ENCODE measurements around the gene SEL1L3.
A peak's percentile ranks its signal among the peaks of the same experiment; 100 is the strongest.

The SEL1L3 gene

DNA sequence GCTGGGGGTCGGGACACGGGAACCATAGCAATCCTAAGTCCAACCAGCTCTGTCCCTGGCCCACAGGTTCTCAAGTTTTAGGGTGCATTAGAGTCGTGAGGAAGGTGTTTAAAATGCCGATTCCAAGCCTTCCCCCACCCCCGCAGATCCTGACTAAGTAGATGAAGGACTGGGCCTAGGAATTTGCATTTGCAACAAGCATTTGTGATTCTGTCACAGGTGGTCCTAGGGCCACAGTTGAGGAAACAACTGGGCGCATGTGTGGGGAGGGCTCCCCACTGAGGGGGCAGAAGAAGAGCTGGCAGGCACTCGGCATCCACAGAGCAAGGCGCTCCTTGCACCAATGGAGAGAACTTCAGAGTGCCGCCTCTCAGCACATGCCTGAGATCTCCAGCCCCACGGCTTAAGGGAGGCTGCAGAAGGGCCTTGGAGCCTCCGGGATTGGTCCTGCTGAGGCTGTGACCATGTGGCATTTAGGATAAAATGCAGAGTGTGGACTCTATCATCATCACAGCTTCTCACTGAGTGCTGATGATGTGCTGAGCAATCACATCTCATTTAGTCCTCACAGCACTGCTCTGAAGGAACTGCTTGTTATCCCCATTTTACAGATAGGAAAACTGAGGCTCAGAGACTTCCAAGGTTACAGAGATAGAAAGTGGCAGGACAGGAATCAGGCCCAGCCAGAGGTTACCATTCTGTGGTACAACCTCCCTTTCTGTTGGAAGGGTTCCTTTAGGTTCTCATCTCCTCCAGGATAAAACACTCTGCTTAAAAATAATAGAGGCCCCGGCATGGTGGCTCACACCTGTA is 16.7 kb downstream of the SEL1L3 start:
- DNase-seq = no peak

DNA sequence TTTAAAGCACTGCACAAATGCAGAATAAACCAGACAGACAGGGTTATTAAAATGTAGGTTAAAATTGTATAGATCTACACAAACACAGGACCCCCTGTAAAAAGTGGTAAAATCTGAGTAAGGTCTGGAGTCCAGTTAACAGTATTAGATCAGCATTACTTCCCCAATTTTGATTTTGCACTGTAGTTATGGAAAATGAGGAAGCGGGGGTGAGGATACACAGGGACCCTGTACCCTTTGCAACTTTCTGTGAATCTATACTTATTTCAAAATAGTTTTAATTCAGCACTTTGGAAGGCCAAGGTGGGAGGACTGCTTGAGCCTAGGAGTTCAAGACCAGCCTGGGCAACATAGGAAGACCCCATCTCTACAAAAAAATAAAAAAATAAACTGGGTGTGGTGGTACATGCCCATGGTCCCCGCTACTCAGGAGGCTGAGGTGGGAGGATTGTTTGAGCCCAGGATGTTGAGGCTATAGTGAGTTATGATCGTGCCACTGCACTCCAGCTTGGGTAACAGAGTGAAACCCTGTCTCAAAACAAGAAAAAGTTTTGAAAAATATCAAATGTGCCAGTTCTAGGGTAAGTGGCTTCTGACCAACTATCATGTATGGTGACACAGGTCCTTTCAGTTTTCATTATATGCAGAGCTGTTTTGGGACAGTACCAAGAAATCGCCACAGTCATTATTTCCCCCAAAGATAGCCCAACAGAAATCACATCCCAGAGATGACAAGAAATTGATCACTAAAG is 17.7 kb downstream of the SEL1L3 start:
- DNase-seq = no peak

DNA sequence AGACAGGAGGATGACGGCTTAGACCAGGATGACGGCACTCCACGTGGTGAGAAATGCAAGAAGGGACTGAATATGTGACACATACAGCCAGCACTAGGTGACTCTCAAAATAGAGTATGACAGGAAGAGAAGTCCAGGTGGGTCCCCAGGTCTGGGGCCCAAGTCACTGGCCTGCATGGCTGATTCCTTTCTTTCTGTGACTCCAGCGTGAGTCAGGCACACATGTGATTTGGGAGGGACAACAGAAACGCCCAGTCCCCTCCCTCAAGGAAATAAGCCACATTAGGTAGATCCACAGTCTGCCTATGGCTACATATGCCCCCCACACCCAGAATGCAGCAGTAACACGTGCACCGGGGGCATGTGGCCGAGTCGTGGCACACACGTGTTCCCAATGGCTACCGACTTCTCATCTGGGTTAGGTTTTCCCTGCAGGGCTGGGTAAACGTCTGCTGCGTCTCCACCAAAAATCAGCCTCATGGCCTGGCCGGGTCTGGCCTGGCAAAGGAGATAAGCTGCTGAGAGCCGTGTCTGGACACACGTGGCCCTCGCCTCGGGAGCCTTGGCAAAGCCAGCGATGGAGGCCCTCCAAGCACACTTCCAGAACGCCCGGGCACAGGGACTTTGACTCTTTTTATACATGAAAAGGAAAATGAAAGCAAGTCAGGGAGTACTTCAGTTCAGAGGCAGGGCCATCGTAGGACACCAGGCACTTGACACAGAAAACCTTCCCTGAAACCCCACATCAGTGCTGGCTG is 19.3 kb downstream of the SEL1L3 start:
- no peak for DNase-seq

DNA sequence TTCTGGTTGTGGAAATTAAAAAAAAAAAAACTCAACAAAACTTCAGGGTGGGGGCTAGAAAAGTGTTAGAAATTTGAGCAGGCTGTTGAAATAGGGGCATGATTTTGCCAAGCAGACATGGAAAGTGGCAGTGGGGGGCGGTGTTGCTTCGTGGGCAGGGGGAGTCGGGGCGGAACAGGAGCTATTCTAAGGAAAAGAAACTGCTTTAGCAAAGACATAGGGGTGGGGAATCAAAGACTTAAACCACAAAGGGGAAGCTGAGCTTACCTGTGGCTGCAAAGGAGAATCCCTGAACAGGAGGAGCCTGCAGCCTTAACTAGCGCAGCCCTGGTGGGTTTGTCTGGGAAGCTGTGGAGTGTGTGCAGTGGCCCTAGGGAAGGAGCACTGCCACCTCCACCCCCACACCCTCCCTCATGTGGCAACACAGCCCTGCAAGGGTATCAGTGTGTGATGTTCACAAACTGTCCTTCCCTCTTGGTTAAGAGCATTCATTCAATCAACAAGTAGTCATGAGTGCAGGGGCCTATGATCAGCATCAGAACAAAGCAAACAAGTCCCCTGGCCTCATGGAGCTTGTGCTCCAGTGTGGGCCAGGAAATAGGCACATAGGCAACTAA is 20.5 kb downstream of the SEL1L3 start:
- DNase-seq = no peak

DNA sequence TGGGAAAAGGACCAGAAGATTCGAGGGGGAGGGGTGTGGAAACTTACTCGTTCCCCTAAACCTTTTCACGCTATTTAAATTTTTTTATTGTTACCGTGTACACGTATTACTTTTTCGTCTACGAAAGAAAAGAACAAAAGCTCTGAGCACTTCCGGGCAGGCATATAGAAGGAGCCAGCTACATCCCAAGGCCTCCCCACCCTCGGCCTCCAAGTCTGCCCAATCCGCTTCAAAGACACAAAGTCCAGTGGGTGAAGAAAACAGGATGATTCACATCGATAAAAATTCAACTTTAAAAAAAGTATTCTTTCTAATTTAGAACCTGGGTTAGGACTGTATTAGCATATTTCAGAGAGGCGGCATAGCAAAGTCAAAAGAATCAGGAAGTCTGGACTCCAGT is 23.1 kb downstream of the SEL1L3 start:
- no peak for DNase-seq

DNA sequence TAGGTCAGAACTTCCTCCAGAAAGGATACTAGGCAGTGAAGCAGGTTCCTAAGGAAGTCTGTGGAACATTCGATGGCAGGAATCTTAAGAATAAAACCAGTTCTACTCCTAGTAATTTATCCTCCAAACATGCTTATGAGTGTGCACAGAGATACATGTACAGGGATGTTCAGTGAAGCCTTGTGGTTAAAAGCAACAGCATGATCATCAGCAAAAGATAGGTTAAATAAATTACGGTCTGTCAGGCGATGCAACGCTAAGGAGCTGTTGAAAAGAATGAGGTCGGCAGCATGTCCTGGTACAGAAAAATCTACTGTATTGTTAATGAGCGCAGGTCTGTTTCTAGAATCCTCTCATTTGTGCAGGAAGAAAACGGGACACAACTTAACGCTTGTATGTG is 23.6 kb downstream of the SEL1L3 start:
- DNase-seq = no peak

DNA sequence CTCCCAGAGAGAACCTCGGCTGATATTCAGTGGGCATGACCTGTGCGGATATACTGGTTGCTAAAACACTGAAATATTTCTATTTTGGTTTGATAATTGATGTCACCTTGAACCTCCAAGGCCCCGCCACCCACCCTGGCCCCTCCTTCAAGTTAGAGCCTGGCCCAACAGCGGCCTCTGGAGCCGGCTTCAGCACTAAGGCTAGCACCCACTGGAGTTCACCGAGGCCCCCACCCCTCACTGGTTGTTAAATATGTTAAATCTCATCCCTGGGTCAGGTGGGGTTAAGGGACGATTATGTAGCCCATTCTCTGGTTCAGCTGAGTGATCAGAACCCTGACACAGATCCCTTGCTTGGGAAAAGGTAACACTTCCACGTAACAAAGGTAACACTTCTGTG is 24.3 kb downstream of the SEL1L3 start:
- no peak for DNase-seq

DNA sequence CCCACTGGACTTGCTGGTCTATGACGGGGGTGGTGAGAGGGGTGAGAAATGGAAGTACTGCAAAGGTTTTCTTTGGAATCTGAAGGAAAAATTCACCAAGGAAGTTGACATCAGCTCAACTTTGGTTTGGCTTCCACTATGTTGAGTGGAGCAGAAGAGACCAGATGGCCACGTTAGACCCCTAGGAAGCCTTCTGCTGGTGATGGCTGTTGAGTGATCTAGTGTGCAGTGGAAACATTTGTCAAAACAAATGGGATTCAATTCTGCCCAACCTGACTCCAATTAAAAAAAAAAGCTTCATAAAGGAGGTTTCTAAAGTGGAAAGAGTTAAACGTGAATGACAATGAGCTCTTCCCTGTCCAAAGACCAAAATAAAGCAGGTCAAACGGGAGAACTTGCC is 25.7 kb downstream of the SEL1L3 start:
- no peak for DNase-seq

DNA sequence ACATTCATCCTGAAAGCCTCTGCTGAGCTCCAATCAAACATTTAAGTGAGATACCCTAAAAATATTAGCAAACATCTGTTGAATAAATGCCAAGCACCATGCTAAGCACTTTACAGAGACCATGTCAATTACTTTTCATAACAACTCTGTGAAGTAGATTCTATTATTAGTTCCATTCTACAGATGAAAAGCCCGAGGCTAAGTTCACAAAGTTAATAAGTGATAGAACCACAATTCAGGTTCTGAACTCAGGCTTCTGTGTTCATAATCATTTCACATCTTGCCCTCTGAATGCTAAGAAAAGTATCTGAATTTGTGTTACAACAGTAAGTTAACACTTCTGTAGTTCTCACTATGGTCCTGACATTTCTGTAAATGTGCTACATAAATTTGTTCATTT is 27.4 kb downstream of the SEL1L3 start:
- DNase-seq = no peak

DNA sequence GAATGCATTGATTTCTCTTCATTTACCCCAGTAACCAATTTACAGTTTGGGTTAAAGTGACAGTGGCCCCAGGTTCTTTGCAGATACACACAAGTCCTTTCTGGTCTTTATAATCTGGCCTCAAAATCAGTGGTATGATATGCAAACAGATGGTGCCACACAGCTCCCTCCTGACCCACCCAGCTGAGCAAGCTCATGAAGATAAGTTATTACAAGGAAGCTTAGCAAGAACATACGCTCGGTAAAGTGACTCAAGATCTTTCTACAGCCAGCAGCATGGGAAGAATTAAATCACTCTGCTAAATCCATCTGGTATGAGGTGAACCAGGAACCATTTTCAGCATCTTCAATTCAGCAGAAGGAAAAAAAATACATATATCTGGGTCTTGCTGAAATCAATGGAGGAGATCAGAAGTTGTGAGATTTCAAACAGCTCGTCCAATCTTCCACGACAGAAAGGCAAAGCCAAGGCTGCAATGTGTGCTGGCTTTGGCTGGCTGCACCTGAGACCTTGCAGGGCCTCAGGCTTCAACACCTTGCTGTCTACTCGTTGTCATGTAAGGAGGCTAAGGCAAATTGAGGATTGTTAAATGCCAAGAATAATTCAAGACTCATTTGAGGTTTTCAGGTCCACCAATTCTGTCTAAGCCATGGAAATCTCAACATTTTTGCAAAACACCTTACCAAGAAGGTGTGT is 28.2 kb downstream of the SEL1L3 start:
- no peak for DNase-seq

DNA sequence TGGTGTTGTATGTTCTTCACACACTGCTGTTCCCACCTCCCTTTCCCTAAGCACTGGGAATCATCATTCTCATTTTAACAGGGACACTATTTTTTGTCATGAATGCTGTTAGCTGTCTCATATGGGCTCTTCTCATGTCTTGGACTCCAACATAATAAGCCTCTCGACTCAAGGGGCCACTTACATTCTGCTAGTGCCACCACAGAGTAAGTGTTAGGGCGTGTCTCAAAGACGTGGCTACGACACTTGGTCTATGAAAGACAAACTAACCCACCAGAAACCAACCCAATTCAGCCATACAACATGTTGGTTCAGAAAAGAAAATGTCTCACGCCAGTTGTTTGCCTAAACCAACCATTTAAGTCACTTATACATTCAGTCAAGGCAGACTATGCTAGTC is 32.2 kb downstream of the SEL1L3 start:
- DNase-seq = no peak

DNA sequence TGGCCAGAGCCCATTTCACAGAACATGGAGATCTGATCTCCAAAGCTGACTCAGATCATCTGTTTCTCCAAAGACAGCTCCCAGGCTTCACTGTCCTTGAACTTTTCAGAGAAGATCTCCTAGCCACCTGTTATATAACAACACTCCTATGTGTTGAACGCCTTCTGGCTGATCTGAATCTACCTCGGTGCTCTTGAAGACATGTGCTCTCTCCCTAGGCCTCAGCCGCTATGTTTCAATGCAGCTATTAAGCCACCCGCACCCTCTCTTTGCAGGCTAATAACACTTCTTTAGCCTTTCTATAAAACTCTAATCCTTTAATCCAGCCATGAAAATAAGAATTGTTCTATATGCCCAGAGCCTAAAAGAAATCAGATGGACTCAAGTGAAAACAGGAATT is 34.9 kb downstream of the SEL1L3 start:
- no peak for DNase-seq

DNA sequence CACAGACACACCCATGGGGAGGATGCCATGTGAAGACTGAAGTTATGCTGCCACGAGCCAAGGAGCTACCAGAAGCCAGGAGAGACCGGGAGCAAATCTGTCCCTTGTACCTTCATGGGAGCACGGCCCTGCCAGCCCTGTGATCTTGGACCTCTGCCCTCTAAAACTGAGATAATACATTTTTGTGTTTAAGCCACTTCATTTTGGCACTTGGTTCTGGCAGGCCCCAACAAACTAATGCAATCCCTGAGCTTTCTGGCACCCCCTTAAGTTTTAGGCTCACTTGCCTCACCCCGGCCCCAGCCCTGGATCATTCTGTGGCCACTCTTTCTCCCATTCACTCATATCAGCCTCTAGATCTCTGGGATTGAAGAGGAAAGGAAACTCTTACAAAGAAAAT is 35.4 kb downstream of the SEL1L3 start:
- no peak for DNase-seq

DNA sequence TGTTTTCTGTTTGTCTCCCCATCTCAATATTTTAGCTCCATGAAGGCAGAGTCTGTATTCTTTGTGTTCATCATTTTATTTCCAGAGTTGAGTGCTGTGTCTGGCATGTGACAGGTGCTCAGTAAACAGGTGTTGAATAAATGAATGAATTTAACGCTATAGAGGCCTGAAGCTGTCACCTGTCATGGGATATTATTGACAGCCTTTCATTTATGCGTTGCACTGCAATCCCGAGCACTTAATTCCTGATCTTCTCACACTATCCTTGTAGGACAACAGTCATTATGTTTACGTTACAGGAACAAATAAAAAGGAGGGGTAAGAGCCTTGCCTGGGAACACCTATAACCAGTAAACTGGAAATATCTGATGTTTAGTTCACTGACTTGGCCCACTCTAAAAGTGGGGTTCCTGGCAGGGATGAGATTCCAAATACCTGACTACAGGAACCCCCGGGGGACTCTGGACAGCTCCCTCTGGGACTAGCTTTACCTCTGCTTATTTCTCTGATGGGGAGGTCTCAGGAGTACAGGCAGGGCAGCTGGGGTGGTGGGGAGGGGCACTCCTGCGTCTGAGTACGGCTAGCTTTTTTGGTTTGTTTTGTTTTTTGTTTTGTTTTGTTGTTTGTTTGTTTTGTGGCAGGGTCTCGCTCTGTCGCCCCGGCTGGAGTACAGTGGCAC is 36.6 kb downstream of the SEL1L3 start:
- no peak for DNase-seq

DNA sequence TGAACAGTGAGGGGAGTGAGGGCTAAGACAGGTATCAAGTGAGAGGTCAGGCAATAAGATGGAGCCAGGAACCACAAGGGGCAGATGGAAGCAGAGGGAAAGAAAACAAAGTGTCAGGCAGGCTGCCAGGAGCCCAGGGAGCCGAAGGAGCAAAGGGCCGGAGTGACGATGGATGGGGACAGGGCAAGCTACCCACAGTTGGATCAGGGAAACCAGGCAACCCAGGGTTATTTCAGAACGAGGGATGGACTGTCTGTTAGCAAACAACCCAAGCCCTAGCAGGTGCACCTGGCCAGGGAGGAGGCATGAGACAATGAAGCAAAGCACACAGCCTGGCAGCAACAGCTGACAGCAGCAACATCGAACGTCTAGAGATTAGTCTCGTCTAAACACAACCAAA is 39.2 kb downstream of the SEL1L3 start:
- peak; percentile 7 for DNase-seq

DNA sequence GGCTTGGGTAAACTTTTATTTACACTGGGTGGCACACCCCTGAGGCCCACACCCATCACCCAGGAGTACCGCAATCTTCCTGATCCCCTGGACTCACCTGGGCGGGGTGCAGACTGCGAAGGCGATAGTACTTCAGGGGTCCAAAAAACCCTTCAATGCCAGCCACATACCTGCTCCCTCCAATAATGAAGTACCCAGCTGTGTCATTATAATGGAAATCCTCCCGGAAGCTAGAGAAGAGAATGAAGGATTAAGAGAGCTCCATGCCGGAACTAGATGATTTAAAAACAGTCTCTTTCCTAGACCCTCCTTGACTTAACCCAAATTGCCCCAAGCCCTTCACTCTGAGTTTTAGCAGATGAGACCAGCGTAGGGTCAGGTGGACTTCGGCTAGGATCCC is 40.9 kb downstream of the SEL1L3 start:
- DNase-seq = no peak

DNA sequence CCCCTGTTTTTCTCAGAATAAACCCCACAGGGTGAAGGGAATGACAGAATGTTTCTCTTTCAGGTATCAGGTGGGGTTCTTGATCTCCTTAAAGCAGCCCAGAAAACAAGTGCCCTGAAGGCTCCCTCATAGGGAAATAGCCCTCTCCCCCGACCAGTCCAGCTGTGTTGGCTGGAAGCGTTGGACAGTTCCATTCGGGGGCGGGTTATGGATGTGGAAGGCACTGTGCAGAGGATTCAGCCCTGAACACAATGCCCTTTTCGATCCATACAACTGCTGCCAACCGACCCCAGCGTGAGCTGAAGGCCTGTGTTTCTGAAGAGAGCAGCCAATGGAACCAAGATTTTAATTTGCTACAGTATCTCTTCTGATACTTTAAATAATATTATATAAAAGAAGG is 41.5 kb downstream of the SEL1L3 start:
- DNase-seq = no peak

DNA sequence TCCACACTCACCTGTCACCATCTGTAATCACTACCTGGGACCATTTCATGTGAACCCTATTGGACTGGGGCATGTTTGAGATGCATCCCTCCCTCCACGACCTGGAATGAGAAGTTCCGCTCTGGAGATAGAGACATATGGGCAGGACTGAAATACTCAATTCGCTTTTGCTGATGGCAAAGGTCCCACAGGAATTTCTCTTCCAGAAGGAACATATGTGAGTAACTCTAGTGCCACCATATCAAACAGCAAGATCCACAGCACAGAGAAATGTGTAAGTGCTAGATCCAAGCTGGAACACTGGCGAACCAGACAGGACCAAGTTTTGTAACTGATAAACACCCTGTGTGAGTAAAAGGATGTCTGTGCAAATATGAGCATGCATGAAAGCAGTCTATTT is 43.9 kb downstream of the SEL1L3 start:
- no peak for DNase-seq

DNA sequence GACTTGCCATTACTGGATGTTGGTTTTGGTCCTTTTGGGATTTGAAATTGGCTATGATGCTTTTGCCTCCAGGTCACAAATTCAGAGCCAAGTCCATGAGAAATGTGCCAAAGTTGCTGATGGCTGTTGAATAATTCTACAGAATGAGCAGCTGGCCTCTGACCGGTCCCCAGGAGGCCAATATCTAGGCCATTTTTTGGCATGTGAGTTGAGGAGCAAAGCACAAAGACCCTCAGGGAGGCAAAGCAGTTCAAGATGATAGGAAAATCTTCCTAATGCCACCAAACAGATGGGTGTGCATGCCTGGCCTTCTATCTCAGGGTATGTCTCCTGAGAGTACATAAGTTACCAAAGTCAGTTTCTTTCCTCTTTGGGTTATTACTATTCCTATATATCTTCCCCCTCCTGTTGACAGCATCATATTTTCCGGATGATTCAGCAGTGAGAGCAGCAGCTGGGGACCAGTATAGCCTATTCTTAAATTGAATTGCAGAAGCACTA is 44.4 kb downstream of the SEL1L3 start:
- no peak for DNase-seq

DNA sequence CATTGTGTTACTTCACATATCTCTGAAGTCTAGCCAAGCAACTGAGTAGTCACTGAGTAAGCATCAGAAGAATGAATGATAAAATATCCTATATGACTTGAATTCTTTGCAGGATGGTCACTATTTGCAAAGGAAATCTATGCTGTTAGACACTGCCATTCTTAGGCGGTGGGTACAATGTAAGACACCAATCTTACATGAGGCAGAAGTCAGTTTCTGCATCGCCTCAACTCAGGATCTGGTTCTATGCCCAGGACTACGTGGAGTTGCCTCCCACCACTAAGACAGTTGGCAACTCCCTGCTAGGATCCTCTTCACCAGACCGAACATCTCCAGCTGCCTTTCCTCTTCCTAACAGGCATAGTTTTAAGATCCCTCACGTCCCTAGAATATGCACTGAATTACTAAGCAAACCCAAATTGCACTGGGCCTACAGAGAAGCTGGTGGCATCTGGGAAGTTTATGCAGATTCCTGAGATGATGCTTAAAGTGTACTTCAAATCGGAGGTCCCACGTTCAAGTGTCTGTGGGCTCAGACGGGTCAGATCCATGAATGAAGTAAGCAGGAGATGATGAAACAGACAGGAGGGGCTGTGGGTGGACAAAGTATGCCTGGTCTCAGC is 45.6 kb downstream of the SEL1L3 start:
- DNase-seq = no peak

DNA sequence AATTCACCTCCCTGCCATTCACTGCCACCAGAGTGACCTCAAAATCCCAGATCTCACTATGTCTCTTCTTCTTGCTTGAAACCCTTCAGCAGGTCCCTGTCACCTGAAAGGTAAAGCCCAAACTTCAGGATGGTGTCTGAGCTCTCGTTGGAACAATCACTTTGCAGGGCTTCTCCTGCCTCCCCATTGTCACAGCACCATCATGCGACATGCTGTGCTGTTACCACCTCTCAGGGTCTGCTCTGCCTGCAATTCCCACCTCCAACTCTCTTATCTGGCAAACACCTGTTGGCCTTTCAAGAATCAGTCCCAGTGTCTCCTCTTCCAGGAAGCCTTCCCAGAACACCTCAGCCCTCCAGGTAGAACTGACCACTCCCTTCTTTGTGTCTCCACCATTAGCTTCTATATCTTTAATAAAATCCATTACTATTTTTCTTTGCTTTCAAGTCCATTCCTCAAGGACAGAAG is 46.2 kb downstream of the SEL1L3 start:
- DNase-seq = no peak

Measured in SHP77 treated with DMSO at 0.1 percent for 48 hours (cell line).